Panc1 (cell line): Measurements from ENCODE around the gene DLG2.

Experiments
- POLR2AphosphoS5 ChIP-seq: IDR thresholded peaks from 2 replicates; pipeline ENCODE4 v1.6.1; 2012; ENCODE audit warnings: mild to moderate bottlenecking, low read depth, low read length, moderate library complexity
- SIN3A ChIP-seq: IDR thresholded peaks from 2 replicates; pipeline ENCODE4 v1.6.1; 2012; ENCODE audit warnings: low read depth, mild to moderate bottlenecking, low read length, moderate library complexity, borderline replicate concordance; ENCODE audit not compliant: insufficient read depth
- TF ChIP-seq, protein P1 (sequence below): fragments of 450-650 bp; IDR thresholded peaks from 2 replicates; pipeline ENCODE4 v1.5.1; 2017; ENCODE audit warnings: mild to moderate bottlenecking
- TF ChIP-seq, protein P2 (sequence below), 2 experiments: IDR thresholded peaks; 2 replicates each; pipeline ENCODE4 v1.6.1; 2011 to 2012; ENCODE audit warnings: low read depth in 2 of 2, control low read depth in 1 of 2, low read length in 1 of 2, mild to moderate bottlenecking in 1 of 2, moderate library complexity in 1 of 2; ENCODE audit not compliant: insufficient read depth in 1 of 2

DNA sequence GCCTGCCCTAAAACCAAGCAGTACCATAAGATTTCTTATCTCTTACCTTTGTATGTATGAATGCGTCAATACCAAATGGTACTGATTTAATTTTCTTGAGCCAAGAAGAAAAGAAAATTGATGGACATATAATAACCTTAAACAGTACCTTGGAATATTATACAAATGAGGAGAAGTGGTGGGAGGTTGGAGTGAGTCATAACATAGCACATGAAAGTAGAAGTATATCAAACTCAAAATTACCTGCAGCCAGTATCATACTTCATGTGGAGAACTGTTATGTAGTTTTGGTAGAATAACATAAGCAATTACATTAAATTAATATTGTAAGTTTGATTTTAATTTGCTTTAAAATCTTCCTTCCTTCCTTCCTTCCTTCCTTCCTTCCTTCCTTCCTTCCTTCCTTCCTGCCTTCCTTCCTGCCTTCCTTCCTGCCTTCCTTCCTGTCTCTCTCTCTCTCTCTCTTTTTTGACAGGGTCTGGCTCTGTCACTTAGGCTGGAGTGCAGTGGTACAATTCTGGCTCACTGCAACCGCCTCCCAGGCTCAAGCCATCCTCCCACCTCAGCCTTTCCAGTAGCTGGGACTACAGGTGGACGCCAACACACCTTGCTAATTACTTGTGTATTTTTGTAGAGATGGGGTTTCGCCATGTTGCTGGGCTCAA, 1880.1 kb downstream of the DLG2 start:
- TF ChIP-seq, protein P1, sequence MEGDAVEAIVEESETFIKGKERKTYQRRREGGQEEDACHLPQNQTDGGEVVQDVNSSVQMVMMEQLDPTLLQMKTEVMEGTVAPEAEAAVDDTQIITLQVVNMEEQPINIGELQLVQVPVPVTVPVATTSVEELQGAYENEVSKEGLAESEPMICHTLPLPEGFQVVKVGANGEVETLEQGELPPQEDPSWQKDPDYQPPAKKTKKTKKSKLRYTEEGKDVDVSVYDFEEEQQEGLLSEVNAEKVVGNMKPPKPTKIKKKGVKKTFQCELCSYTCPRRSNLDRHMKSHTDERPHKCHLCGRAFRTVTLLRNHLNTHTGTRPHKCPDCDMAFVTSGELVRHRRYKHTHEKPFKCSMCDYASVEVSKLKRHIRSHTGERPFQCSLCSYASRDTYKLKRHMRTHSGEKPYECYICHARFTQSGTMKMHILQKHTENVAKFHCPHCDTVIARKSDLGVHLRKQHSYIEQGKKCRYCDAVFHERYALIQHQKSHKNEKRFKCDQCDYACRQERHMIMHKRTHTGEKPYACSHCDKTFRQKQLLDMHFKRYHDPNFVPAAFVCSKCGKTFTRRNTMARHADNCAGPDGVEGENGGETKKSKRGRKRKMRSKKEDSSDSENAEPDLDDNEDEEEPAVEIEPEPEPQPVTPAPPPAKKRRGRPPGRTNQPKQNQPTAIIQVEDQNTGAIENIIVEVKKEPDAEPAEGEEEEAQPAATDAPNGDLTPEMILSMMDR, result no peak
- TF ChIP-seq POLR2AphosphoS5 (no peak), SIN3A (no peak)
- TF ChIP-seq, protein P2, sequence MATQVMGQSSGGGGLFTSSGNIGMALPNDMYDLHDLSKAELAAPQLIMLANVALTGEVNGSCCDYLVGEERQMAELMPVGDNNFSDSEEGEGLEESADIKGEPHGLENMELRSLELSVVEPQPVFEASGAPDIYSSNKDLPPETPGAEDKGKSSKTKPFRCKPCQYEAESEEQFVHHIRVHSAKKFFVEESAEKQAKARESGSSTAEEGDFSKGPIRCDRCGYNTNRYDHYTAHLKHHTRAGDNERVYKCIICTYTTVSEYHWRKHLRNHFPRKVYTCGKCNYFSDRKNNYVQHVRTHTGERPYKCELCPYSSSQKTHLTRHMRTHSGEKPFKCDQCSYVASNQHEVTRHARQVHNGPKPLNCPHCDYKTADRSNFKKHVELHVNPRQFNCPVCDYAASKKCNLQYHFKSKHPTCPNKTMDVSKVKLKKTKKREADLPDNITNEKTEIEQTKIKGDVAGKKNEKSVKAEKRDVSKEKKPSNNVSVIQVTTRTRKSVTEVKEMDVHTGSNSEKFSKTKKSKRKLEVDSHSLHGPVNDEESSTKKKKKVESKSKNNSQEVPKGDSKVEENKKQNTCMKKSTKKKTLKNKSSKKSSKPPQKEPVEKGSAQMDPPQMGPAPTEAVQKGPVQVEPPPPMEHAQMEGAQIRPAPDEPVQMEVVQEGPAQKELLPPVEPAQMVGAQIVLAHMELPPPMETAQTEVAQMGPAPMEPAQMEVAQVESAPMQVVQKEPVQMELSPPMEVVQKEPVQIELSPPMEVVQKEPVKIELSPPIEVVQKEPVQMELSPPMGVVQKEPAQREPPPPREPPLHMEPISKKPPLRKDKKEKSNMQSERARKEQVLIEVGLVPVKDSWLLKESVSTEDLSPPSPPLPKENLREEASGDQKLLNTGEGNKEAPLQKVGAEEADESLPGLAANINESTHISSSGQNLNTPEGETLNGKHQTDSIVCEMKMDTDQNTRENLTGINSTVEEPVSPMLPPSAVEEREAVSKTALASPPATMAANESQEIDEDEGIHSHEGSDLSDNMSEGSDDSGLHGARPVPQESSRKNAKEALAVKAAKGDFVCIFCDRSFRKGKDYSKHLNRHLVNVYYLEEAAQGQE (IDR thresholded peaks at IDR 0.05; ENCODE audit: insufficient read depth in 1 of 2, low read depth in 2 of 2, low read length in 1 of 2), result no peak
